GM15510 (cell line): ENCODE data around the gene ZBP1.

ENCODE experiments used
- POLR2A ChIP-seq: IDR thresholded peaks from 3 replicates; pipeline ENCODE4 v1.6.1; 2011; ENCODE audit warnings: borderline replicate concordance; ENCODE audit not compliant: insufficient read length; ENCODE audit errors: extremely low read depth

Gene ZBP1

DNA sequence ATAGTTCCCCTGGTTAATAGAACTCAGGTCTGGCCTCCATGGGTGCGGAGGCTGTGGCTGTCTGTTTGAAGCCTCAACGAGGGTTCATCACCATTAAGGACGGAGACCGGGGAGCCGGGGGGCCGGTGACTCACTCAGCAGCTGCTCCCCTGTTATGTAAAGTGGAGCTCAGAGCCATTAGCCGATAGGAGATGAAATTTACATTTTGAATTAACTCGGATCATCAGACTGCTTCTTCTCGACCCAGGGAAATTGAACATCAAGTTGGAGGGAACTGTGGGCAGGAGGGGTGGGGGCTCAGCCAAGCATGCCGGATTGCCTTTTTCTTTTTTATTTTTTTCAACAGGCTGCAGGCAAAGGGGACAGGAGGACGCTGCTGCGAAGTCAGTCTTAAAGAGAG is 47.0 kb downstream of the ZBP1 start:
- no peak for TF ChIP-seq POLR2A

DNA sequence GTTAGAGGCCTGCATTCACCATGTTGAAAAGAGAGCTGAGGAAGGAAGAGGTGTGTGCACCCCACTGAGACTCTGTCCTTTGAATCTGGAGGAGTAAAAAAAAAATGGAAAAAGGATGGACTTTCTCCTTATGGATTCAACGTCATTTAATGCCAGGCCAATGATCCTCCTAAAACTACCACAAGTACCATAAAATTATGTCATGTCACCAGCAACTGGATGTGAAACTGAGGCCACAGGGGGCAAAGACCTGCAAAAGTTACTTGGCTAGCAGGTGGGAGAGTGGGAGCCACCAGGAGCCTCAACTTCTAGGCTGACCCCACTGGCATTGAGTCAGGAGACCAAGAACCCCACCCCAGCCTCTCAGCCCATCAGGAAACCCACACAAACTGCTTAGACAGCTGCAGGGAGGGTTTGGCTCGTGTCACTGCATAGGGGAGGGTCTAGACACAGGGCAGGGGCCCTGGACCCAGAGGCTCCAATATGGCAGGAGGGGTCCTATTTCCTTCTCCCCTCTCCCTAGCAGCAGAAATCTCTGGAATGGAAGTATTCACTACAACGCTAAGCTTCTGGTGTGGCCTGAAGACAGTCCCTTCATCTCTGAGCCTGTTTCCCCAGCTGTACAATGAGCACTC is 48.3 kb downstream of the ZBP1 start:
- TF ChIP-seq POLR2A: no peak

DNA sequence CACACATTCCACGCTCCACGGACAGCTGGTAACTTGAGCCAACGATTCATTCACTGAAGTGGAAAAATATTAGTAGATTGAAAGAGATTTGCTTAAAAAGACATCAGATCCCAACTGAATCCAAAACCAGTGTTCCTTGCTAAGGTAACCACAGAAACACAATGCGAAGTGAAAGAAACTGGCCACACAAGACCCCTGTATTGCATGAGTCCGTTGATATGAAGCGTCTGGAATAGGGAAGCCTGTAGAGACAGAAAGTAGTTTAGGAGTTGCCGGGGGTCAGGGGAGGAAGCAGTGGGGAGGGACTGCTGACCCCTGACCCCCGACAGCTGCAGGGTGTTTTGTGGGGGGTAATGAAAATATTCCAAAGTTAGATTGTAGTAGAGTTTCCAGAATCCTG is 49.3 kb downstream of the ZBP1 start:
- no peak for TF ChIP-seq POLR2A

DNA sequence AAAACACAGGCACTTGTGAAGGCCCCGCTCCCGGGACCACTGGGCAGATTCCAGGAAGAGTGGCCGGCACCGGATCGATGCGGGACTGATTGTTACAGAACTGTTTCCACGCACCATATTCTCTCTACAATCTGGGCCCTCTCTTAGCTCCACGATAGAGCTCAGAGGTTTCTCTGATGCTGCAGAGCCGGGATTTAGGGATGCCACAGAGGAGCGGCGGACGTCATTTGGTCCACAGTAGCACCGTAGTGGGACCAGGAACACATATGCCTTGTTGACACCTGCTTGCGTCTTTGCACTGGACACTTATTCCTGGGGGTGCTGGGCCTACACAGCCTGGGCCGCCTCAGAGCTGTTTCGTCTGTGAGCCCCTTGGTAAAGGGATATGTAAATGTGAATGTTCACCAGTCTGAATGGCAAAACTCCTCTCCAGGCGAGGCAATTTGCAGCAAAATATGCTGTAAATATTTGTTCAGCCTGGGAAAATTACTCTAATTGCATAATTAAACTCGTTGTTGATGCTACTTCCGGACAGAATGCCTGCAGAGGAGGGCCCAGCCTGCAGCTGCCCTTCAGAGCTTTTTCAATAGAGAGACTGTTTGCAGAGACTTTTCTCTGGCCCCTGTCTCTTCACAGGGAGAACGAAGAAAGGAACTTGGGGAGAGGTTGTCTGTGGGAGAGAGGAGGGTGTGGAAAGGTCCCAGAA is 49.9 kb downstream of the ZBP1 start:
- TF ChIP-seq POLR2A: no peak

DNA sequence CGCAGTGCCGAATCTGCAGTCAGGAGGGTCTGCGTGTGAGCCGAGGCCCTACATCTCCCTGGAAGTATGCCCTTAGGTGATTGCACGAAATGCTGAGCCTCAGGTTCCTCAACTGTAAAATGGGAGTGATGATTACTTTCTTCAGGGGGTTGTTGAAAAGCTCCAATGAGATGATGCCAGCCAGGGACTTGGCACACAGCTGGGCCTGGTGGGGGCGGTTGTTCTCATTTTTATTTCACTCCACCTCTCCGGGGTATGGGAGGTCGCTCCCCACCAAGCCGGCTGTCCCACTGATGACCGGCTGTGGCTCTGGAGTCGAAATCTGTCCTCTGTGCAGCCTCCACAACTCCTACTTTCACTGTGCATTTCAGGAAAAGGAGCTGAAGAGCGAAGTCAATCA is 51.3 kb downstream of the ZBP1 start:
- no peak for TF ChIP-seq POLR2A

DNA sequence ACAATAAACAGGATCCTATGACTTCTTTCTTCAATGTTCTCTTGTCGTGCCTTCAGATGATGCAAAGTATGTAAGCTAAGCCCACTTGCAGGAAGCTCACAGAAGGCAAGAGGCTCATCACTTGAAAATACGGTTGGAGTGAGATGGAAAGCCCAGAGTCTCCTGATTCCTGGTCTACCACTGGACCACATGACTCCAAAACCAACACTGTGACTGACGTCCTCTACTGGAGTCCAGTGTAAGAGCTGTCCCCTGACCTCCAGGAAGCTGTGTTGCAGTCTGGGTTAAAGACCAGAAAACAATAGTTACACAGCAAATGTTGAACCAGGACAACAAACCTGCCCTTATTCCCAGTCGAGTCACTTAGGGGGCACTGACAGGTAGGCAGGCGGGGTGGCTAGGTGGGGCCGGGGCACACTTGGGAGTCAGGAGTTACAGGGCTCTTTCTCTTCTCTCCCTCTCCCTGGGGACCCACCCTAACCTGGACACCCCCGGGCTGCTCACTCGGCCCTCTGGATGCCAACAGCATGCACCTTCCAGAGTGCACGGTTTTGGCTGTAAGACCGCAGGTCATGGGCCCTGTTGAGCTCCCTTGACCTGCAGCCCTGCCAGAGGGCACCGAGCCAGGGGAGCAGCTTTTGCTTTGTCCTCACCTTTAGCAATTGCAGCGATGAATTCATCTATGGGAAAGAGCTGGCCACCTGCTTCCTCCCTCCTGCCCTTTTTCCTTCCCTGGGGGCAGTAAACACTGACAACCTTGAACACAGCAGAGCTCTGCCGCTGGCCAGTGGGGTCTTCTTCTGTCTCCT is 51.9 kb downstream of the ZBP1 start:
- TF ChIP-seq POLR2A: no peak

DNA sequence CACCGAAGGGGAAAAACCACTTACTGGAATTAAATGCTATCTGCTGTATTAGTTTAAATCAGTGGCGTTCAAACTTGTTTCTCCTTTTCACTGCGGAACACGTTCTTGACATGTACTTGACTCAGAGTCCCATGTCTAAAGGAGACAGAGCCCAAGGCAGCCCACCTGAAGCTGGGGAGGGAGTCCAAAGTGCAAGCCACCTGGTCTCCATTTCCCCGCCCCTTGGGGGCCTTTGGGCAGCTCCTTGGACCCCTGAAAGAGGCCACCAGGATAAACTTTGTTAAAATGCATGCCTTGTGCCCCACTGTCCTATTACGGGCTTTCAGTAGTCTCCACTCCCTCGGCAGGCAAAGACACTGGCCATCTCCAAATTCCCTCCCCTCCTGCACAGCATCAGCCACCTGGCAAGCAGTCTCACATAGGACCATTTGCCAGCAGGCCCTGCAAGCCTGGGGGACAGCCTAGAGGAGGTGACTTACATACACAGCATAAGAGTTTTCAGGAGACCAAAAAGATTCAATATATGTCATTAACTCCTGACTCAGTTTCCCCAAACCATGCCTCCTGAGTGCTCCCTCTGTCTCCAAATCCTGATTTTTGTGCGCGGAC is 52.7 kb downstream of the ZBP1 start:
- no peak for TF ChIP-seq POLR2A

DNA sequence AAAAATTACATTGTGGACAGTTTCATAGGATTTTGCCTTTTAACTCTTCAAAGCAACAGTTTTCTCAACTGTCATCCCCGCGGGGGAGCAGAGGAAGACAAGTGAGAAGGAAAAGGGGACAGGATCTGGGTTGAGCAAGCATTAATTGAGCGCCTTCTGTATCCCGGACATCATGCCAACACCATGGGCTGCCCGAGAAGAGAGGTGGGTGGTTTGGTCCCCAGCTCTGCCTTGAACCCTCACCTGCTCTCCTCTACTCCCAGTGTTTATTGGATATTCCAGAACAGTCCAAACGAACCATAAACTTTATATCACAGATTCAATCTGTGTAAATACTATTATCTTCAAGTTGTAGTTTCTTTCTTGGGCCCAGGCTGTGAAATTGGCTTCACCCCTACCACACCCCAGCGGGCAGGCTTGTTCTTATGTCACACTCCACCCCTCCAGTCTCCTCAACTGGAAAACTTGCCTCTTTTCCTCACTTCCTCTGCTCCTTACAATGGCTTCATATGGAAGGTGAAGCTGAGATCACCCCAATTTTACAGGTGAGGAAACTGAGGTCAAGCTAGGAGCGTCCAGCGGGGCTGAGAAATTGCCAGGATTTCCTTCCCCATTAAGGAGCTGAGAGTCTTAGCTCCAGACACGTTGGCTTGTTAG is 53.3 kb downstream of the ZBP1 start:
- no peak for TF ChIP-seq POLR2A

DNA sequence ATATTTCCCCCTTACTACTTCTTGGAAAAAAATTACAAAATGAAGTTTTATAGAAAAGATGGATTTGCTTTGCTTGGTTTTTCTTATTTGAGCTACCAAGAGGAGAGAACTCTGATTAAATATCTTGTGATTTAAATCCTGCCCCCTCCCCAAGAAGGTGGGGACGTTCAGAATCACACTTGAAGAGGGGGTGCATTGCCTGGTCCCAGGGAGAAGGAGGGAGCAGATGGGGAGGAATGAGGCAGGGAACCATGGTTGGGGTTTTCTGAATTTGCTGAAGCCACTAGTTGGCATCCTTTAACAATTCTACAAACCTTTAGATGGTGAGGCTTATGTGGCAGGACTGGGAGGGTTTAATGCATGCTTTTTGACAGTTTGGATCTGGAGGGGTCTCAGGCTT is 53.8 kb downstream of the ZBP1 start:
- TF ChIP-seq POLR2A: no peak

DNA sequence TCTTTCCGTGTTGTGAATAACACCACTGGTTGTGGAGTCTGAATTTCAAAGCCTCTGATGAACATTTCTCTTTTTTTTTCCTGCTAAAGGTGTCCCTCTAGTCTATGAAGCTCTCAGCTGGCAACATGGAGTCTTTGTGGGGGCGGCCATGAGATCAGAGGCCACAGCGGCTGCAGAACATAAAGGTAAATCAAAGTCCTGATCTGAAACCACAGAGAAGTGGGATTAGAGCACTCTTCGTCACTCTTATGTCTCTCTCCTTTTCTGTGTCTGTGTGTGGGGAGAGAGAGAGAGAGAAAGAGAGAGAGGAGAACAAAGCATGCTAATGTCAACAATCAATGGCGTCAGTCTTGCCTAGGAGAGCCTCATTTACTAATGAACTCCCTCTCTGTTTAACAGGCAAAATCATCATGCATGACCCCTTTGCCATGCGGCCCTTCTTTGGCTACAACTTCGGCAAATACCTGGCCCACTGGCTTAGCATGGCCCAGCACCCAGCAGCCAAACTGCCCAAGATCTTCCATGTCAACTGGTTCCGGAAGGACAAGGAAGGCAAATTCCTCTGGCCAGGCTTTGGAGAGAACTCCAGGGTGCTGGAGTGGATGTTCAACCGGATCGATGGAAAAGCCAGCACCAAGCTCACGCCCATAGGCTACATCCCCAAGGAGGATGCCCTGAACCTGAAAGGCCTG is 55.1 kb downstream of the ZBP1 start:
- TF ChIP-seq POLR2A: no peak

DNA sequence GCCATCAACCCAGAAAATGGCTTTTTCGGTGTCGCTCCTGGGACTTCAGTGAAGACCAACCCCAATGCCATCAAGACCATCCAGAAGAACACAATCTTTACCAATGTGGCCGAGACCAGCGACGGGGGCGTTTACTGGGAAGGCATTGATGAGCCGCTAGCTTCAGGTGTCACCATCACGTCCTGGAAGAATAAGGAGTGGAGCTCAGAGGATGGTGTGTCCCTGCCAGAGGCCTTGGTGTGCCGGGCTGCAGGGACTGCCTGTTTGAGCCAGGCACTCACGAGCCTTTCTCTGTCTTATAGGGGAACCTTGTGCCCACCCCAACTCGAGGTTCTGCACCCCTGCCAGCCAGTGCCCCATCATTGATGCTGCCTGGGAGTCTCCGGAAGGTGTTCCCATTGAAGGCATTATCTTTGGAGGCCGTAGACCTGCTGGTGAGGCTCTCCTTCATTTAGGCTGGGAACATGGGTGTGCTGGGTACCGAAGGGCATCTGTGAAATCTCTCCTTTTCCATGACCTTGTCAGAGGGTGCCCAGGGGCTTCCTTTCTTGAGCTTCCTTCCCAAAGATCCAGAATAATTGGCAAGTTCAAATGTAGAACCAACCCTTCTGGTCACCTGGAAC is 55.9 kb downstream of the ZBP1 start:
- TF ChIP-seq POLR2A: no peak

DNA sequence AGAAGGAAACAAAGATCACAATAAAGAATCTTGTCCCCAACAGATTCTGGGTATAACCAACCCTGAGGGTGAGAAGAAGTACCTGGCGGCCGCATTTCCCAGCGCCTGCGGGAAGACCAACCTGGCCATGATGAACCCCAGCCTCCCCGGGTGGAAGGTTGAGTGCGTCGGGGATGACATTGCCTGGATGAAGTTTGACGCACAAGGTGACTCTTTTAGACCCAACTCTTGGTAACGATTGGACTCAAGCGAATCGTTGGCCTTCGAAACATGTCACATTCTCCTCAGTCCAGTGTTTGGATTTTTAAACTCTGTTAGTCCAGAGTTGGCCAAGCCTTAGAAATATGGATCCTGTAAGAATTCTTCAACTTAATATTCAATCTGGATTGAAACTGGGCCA is 56.7 kb downstream of the ZBP1 start:
- TF ChIP-seq POLR2A: no peak

DNA sequence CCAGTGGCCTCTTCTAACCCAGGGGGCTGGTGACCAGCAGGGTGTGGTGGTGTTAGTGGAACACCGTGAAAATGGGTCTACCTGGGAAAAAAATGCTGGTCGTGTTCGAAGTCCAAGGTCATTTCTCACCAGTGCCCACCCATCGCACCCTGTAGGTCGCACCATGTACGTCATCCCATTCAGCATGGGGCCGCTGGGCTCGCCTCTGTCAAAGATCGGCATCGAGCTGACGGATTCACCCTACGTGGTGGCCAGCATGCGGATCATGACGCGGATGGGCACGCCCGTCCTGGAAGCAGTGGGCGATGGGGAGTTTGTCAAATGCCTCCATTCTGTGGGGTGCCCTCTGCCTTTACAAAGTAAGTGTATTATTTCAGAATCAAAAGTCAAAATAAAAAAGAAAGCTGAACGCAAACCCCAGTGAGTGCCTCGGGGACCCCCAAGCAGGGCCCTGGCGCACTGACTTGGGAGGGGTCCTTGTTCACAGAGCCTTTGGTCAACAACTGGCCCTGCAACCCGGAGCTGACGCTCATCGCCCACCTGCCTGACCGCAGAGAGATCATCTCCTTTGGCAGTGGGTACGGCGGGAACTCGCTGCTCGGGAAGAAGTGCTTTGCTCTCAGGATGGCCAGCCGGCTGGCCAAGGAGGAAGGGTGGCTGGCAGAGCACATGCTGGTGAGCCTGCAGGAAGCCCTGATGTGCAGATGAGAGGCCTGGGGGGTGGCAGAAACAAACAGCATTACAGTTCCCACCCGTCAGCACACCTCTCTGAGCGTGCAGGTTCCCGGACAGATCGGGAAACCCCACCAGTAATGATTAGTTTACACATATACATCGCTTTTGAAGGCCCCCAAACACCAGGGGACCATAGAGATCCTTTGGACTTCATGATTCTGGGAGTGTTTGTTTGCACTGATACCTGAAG is 57.4 kb downstream of the ZBP1 start:
- TF ChIP-seq POLR2A: no peak
